MV-4-11 (cell line): ENCODE measurements around the gene PHLDB3.

ENCODE experiments used
- DNase-seq: peaks from one replicate; lab custom pipeline; 2025; lab: John Stamatoyannopoulos, UW

Gene PHLDB3

DNA sequence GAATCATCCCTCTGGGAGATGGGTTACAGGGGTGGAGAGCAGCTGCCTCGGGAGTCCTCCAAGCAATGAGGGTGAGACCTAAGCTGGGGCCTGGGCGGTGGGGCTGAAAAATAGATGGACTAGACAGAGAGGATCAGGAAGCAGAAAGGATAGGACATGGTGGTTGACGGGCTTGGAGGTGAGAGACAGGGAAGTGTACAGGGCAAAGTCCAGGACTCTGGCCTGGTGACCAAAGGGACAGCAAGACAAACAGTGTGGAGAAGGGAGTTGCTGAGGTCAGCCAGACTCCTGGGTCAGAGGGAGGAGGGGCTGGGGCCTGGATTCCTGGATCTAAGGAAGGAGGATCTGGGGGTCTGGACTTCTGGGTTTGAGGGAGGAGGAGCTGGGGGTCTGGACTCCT lies 5.5 kb downstream of the PHLDB3 start:
- no peak for DNase-seq

DNA sequence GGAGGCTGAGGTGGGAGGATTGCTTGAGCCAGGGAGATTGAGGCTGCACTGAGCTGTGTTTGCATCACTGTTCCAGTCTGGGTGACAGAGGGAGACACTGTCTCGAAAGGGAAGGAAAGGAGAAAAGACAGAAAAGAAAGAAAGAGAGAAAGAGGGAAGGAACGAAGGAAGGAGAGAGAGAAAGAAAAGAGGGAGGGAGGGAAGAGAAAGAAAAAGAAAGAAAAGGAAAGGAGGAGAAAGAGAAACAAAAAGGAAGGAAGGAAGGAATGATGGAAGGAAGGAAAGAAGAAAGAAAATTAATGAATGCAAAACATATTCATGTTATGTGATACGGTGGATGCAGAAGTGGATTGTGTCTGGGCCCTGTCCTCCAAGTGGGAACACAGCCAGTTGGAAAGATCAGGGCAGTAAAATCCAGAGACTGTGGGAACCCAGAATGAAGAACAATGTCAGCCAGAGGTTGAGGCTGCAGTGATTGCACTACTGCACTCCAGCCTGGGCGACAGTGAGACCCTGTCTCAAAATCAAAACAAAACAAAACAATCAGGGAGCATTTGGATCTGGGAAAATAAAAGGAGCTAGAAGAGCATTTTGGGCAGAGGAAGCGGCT lies 6.2 kb downstream of the PHLDB3 start:
- DNase-seq = no peak

DNA sequence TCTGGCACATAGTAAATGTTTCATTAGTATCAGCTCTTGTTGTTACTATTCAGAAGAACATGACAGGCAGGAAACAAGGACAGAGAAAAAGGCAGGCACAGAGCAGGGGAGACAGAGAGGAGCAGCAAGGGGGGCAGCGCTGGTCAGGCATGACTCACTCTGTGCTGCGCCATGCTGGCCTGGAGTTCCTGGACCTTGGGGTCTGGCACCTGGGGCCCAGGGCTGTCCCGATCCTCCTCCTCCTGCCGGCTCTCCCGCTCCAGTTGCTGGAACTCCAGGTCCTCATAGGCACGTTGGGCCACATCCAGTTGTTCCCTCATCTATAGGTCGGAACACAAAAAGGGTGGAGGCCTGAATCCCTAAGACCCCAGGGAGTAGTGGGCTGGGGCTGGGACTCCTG lies 7.6 kb downstream of the PHLDB3 start:
- DNase-seq = no peak

DNA sequence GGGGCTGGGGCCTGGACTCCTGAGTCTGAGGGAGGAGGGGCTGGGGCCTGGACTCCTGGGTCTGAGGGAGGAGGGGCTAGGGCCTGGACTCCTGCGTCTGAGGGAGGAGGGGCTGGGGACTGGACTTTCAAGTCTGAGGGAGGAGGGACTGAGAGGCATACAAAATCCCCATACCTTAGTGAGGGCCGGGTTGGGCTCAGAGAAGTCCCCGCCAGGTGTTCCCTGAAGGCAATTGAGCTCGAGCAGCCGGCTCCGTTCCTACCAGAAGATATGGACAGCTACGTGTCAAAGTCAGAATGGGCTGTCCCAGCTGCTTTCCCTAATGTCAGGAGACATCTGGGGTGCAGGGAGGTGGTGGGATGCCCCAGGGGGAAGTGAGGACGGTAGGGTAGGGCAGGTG lies 9.5 kb downstream of the PHLDB3 start:
- DNase-seq = no peak

DNA sequence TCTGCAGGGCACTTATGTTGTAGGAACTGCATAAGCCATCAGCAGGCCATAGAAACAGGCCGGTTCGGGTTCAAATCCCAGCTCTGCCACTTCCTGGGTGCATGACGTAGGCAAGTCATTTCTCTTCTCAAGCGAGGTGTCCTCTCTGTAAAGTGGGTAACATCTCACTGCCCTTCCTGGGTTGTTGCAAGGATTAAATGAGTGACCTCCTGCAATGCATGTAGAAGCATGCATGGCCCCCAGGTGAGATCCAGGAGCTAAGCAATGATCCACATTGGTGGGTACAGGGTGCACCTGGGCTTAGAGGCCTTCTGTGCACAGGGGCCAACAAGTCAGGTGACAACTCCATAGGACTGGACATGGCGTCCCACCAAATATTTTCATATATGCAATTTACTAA lies 13.8 kb downstream of the PHLDB3 start:
- DNase-seq = no peak

DNA sequence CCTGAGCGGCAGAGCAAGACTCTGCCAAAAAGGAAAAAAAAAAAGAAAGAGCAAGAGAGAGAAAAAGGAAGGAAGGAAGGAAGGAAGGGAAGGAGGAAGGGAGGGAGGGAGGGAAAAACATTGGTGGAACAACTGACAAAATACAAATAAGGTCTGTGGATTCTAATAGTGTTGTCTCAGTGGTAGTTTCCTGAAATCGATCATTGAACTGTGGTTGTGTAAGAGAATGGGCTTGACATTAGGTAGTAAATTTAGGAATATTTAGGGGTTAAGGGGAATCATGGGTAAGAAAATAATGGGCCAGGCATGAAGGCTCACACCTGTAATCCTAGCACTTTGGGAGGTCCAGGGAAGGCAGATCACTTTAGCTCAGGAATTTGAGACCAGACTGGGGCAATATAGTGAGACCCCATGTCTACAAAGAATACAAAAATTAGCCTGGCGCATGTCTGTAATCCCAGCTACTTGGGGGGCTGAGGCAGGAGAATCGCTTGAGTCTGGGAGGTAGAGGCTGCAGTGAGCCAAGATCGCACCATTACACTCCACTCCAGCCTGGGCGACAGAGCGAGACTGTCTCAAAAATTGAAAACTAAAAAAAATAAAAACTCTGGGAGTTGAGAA lies 14.5 kb downstream of the PHLDB3 start:
- no peak for DNase-seq

DNA sequence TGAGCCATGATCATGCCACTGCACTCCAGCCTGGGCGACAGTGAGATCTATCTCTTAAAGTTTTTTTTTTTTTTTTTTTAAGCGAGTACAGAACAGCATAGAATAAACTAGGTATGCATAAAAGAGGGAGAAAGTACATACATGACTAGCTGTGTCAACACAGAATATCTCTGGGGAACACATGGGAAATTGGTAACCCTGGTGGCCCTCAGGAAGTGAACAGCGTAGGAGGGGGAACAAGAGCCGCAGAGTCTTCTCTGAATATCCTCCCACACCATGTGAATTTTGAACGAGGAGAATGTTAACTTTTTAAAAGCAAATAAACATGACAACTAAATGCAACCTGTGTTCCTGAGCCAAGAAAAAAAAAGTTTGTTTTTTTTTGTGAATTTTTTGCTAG lies 15.2 kb downstream of the PHLDB3 start:
- DNase-seq = peak; percentile 61

DNA sequence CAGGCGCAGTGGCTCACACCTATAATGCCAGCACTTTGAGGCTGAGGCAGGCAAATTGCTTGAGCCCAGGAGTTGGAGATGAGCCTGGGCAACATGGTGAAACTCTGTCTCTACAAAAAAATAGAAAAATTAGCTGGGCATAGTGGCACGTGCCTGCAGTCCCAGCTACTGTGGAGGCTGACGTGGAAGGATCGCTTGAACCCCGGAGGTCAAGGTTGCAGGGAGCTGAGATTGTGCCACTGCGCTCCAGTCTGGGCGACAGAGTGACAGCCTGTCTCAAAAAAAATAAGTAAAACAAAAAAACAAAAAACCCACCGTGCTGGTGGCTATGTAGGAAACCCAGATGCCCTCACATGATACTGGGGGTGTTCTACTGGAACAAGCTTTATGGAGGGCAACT lies 16.4 kb downstream of the PHLDB3 start:
- DNase-seq = no peak

DNA sequence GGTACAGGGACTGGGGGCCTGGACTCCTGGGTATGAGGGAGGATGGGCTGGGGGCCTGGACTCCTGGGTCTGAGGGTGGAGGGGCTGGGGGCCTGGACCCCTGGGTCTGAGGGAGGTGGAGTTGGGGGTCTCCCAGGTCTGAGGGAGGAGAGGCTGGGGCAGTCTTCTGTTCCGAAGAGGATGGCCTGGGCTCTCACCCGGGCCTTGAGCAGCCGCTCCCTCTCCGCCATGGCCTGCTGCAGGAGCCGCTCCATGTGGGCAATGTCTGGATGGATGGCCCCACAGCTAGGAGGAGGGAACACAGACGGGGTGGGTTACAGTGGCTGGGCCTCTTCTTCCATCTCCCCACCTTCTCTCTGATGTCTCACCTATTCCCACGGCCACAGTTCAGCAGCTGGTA lies 18.1 kb downstream of the PHLDB3 start:
- no peak for DNase-seq

DNA sequence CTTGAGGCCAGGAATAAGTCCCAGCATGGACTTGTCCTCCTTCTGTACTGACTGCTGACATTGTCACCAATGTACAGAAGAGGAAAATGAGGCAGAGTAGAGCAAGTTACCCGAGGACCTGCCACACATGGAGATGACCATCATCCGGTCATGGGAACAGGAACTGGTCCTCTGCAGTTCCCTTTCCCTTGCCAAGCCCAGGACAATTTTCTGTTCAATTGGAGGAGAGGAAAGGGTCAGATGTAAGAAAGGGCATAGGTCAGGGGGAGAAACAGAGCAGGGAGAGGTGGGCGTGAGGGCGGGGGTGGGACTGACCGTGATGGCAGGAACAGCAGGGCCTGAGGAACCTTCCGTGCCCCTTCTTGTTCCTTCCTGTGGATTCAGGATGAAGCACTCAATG lies 18.6 kb downstream of the PHLDB3 start:
- no peak for DNase-seq

DNA sequence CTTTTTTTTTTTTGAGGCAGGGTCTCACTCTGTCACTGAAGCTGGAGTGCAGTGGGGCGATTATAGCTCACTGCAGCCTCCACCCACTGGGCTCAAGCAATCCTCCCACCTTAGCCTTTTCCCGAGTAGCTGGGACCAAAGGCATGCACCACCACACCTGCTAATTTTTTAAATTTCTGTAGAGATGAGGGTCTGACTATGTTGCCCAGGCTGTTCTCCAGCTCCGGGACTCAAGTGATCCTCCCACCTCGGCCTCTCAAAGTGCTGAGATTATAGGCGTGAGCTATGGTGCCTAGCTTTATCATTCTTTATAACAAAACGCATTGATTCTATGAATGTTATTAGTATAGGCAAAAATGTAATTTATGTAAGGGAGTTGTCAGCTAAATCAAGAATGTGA lies 21.3 kb downstream of the PHLDB3 start:
- DNase-seq = no peak

DNA sequence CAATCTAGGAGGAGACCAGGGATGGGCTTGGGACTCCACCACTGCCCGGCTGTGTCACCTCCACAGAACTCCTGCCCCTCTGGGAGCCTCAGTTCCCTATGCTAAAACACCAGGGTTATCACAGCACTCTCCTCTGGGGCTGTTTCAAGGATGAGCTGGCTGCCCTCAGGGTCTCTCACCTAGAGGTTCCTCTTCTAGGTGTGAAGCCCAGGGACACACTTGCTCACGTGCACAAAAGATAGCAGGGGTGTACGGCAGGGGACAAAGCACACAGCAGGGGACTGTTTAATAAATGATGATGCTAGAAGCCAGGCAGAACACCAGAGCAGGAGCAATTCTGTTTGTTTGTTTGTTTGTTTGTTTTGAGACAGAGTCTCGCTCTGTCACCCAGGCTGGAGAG lies 22.4 kb downstream of the PHLDB3 start:
- no peak for DNase-seq

DNA sequence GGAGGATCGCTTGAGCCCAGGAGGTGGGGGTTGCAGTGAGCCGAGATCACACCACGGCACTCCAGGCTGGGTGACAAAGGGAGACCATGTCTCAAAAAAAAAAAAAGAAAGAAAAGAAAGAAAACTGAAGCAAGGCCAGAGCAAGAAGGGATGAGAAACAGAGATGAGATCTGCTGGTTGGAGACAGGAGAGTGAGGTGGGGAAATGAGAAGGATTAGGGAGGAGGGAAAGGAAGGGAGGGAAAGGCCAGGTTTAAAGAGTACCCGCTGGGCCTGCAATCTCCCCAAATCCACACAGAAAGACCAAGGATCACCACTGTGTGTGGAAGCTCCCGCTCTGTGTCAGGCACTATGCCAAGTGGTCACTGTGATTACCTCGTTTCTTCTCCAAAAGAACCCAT lies 22.8 kb downstream of the PHLDB3 start:
- no peak for DNase-seq

DNA sequence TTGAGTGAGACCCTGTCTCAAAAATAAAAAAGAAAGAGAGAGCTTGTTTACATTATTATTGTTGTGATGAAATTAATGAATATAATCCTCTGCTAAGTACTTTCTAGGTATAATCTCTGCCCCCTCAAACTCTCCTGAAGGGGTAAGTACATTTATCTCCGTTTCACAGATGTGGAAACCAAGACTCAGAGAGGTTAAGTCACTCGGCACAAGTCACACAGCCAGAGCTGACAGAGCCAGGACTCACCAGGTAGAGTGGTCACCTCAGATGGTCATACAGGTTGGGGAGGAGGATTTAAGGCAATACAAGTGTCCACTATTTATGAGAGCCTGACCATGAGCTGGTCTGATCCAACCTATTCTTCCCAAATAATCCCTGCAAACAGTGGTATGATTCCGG lies 24.0 kb downstream of the PHLDB3 start:
- no peak for DNase-seq

DNA sequence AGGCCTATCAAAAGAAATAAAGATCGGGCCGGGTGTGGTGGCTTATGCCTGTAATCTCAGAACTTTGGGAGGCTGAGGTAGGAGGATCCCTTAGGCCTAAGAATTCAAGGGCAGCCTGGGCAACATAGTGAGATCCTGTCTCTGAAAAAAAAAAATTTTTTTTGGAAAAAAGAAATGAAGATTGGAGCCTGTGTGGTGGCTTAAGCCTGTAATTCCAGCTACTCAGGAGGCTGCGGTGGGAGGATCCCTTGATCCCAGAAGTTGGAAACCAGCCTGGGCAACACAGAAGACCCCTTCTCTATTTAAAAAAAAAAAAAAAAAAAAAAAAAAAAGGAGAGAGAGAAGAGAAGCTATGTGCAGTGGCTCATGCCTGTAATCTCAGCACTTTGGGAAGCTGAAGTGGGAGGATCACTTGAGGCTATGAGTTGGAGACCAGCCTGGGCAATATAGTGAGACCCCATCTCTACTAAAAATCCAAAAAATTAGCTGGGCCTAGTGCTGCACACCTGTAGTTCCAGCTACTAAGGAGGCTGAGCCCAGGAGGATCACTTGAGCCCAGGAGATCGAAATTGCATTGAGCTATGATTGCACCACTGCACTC lies 24.5 kb downstream of the PHLDB3 start:
- DNase-seq = no peak

DNA sequence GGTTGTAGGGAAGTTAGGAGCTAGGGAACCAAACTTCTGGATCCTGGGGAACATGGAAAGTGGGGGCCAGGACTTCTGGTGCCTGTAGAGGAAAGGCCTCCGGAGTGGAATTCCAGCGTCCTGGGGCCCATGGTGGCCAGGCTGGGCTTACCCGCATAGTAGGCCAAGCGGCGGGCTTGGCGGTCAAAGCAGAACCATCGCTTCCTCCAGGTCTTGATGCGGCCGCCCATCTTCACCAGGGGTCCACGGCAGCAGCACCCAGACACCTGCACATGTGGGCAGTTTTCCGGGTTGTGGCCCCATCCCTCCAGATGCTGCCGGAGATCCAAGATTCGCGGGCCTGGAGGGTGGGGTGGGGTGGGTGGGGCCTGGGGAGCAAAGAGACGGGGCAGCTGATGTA lies 25.3 kb downstream of the PHLDB3 start:
- DNase-seq = no peak

DNA sequence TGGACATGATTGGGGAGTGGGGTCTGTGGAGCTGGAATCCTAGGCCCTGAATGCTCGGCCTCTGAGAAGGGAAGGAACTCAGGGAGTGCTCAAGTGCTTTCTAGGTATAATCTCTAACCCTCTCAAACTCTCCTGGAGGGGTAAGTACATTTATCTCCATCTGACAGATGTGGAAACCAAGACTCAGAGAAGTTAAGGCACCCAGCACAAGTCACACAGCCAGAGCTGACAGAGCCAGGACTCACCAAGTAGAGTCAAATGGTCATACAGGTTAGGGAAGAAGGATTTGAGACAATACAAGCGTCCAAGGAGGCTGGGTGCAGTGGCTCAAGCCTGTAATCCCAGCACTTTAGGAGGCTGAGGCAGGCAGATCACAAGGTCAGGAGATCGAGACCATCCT lies 26.2 kb downstream of the PHLDB3 start:
- DNase-seq = no peak

DNA sequence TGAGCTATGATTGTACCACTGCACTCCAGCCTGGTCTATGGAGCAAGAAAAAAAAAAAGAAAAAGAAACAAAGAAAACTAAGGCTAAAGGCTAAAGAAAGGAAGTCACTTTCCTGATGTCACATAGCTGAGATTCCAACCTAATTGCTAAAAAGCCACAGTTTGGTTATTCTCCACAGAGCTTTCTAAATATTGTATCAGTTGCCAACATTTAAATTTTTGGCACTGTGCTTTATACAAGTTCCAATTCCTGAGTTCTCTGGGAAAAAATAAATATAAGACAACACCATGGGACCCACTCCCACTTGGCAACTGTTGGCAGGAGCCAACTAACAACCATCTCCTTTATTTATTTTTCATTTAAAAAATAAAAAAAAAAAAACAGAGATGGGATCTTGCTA lies 27.9 kb downstream of the PHLDB3 start:
- no peak for DNase-seq

DNA sequence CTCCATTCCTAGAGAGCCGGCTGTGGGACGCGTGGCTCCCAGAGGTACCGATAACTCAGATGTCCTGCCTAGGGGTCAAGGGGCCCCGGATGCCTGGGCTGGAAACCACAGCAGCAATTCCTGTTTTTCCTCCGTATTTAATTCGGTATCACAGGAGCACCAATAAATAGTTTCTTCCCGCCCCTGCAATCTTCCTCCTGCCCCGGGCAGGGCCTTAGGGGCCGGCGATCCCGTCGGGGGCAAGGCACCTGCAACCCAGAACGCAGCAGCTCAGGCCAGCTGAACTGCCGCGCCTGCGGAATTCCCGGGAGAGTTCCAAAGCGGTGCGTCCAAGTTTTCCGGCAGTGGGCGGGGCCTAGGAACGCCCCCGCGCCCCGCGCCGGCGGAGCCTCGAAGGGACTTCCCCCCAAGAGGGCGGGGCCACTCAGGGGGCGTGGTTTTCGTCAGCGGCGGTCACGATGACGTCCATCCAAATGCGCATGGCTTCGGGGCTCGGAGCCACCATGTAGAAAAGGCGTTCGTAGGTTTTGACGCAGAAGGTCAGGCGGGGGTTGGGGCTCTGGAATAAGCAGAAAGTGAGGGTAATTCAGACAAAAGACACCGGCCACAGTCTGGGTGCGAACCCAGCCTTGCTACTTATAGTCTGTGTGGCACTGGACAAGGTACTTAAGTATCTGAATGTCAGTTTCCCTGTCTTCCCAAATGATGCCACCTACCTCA lies 29.4 kb downstream of the PHLDB3 start:
- peak; percentile 91 for DNase-seq

DNA sequence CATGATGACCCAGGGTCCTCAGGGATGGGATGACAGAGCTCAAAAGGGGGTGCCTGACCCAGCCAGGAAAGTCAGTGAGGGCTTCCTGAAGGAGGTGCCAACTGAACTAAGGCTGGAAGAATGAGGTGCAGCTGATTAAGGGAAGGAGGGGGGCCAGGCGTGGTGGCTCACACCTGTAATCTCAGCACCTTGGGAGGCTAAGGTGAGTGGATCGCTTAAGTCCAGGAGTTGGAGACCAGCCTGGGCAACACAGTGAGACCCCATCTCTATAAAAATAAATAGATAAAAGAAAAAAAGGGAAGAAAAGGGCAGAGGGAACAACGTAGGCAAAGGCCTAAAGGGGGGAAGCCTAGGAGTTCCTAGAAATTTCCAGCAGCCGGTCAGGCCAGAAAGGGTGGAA lies 30.1 kb downstream of the PHLDB3 start:
- DNase-seq = no peak

DNA sequence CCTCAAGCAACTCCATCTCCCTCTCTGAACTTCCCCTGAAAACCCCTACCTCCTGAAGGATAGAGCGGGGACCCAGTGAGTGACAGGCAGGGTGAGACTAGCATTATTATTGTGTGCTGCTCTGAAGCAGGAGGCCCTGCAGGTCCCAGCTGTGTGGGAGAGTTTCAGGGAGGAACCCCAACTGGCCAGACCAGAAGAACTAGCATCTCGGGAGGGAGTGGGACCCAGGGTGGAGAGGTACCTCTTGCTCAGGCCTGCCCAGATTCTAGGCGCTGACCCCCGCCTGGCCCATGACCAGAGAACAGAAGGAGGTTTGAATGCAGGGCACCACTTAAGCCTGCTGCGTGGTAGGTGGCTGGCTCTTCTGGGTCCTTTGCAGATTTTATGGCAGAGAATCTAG lies 33.5 kb downstream of the PHLDB3 start:
- DNase-seq = no peak

DNA sequence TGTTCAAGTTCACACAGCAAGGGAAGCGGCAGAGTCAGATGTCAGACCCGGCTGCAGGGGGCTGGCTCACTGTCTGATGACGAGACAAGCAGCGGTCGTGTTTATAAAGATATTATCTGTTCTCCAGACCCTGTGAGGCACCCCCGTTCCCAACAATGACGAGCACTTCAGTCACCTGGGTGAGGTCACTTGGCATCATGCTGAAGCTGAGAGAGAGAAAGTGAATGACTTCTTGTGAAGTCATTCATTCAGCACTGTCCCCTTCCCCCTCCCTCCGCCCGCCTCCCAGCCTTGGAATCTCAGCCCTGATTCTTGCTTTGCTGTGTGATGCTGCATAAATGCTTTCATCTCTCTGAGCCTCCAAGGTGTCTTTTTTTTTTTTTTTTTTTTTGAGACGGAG lies 34.3 kb downstream of the PHLDB3 start:
- DNase-seq = no peak

DNA sequence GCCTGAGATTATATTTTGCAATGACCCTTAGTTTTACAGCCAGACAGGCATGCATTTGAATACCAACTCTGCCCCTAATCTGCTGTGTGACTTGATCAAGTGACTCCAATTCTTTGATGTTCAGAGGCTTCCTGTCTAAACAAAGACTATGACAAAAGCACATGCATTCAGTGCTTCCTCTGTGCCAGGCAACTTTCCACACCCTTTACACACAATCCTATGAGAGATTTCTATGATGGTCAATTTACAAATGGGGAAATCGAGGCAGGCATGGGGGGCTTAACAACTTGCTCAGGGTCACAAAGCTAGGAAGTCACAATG lies 35.4 kb downstream of the PHLDB3 start:
- no peak for DNase-seq
